GM12865 (cell line): ENCODE results near the gene FRMPD4.
A peak's percentile ranks its signal among the peaks of the same experiment; 100 is the strongest.

Source experiments
- DNase-seq: peaks from one replicate; pipeline ENCODE4 v3.0.0; 2010; ENCODE audit warnings: low read depth
- H3K4me3 ChIP-seq: 2 replicates; pipeline ENCODE4 v1.5.1; 2011; ENCODE audit warnings: mild to moderate bottlenecking, low read depth, low read length, control low read depth
- CTCF ChIP-seq: IDR thresholded peaks from 2 replicates; pipeline ENCODE4 v1.5.1; 2011; ENCODE audit warnings: low read length, control low read depth, low read depth, inconsistent platforms; ENCODE audit not compliant: insufficient read depth; ENCODE audit errors: missing control alignments

The FRMPD4 gene

GRCh38 chrX:12554206-12554605 is 415.9 kb downstream of the FRMPD4 start:
- no peak overlapping the region for H3K4me3 ChIP-seq
- no peak for TF ChIP-seq CTCF
- DNase-seq, result no peak

DNA sequence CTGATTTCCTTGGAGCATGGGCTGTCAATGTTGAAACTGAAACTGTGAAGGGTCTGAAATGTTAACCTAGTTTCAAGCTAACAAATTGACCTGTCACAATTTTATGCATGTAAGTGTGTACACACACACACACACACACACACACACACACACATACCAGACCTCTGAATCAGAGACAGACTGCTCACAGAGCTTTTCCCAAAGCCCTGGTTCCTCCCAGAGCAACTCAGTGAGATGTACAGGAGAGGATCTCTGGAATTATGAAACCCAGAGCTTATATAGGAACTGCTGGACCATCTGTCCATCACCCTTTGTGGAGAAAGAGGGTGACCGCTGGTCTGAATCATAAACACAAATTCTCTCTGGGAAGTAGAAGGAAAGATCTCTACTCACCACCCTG is 424.8 kb downstream of the FRMPD4 start:
- TF ChIP-seq CTCF, result no peak
- no peak for DNase-seq
- H3K4me3 ChIP-seq, result no peak overlapping the region

- TF ChIP-seq CTCF, result no peak
- no peak for DNase-seq
- no peak overlapping the region for H3K4me3 ChIP-seq
These were observed 425.9 kb downstream of the FRMPD4 start for GRCh38 chrX:12564221-12564620.

DNA sequence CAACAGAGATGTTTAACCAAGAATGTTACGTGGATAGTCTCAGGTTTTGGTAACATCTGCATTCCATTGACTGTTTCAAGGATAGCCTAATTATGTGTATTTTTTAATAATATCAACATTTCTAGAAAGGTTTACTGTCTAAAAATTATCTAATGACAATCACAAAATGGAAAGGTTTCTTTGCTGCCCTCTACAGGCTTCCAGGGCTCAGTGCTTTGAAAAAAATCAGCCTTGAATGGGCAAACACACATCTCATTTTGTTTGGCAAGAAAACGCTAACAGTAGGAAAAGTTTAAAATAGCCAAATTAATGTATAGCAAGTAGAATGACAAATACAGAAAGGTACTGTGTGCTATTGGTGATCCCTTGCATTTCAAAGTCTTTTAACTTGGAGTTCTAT is 429.6 kb downstream of the FRMPD4 start:
- DNase-seq, result peak; percentile 9
- no peak overlapping the region for H3K4me3 ChIP-seq
- TF ChIP-seq CTCF, result peak; percentile 45

DNA sequence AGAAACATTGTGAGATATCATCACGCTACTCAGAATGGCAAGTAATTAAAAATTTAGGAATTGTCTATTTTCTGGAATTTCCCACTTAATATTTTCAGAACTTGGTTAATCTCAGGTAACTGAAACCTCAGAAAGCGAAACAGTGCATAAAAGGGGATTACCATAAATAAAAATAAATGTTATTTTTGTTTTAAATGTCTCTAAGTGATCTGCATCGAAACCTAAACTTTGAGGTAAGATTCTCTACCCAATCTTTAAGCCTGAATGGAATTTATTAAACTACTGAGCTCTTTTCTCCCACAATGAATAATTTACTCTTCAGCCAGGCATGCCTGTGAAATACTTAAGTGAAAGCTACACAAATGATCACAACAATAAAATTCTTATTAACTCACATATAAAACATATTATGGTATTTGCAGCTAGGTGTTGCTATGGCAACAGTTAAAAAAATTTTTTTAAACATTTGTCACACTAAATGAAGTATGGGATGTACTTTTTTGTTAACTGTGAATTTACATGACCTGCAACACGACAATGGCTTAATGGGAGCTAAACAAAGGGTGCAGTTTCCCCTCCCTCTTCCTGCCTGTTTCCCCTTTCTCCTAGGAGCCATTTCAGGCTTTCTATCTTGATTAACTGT is 432.7 kb downstream of the FRMPD4 start:
- DNase-seq, result peak; percentile 1
- TF ChIP-seq CTCF, result no peak
- H3K4me3 ChIP-seq, result no peak overlapping the region

GRCh38 chrX:12579311-12579710 is 441.0 kb downstream of the FRMPD4 start:
- no peak for TF ChIP-seq CTCF
- no peak overlapping the region for H3K4me3 ChIP-seq
- no peak for DNase-seq

DNA sequence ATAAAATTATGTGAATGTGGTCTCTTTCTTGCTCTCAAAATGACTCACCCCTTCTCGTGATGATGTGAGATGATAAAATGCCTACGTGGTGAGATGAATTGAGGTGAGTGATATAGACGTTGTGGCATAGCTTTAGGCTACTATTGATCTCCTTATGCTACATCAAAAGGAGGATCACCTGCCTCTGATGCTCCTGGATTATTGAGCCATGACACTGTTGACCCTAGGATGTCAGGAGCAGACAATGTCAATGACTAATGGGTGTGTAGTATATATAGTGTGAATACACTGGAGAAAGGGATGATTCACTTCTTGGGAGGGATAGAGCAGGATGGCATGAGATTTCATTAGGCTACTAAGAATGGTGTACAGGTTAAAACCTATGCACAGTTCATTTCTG is 442.3 kb downstream of the FRMPD4 start:
- no peak for DNase-seq
- no peak overlapping the region for H3K4me3 ChIP-seq
- no peak for TF ChIP-seq CTCF
